IMR-90 (cell line): ENCODE results near the gene HPGDS. TPM values are rescaled to one million over a fixed set of nuclear protein-coding genes. Genes with fewer than 3 reads are reported as not detected.

Experiments
- polyA plus RNA-seq, 3 experiments: library from polyadenylated mRNA; depleted of rRNA; stranded (reverse); fragments of >200 nt; gene quantifications; 2 replicates each; pipeline ENCODE4 v1.2.3, GENCODE V29; 2012; ENCODE audit warnings: low replicate concordance in 1 of 3
- total RNA-seq: library from RNA; depleted of rRNA; stranded (reverse); fragments of >200 nt; gene quantifications from 2 replicates; pipeline ENCODE4 v1.2.3, GENCODE V29; 2012; rRNA removed

HPGDS gene
- total and polyA plus RNA-seq, 2 of the 4 experiments (the other 2 are of a cell fraction), result not detected

Other genes with a start within 250 kb of the HPGDS start
- gene SMARCAD1, start 135.0 kb downstream of the HPGDS start, total RNA-seq, result 35.3 and 45.3 TPM in 2 replicates
- gene SMARCAD1, start 135.0 kb downstream of the HPGDS start, polyA plus RNA-seq (2012; rRNA removed), result 10.5 and 12.3 TPM in 2 replicates
- gene PDLIM5, start 109.1 kb upstream of the HPGDS start, total RNA-seq, result 159 and 188 TPM in 2 replicates
- 96.5 and 98.9 TPM in 2 replicates for gene PDLIM5, start 109.1 kb upstream of the HPGDS start, polyA plus RNA-seq (2012; rRNA removed)